ENCODE results near the gene MRPS14.

DNA sequence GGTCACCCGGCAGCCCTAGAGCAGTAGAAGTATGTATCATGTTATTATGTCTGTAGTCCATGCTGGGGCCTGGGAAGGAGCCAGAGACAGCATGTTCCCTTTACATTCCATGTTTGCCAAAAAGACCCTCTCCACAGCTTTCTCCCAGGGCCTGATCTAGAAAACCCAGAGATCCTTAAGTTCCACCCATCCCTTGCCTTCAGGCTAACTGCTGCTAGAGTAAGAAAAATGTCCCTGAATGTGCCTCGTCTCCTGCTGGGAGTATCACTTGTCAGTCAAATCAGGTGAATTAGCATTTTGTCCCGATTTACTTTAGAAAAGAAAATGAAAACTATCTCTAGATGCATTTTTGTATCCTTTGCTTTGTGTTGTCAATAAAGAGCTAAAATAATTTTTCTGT lies 13.3 kb upstream of the MRPS14 start:
- TF ChIP-seq POLR2AphosphoS5 (IDR thresholded peaks at IDR 0.05; ENCODE audit: borderline replicate concordance, low read depth, low read length), result no peak
- no peak for TF ChIP-seq EZH2 (IDR thresholded peaks at IDR 0.05)
- no peak for TF ChIP-seq FOXP2 (optimal IDR thresholded peaks at IDR 0.05; ENCODE audit: control extremely low read depth, extremely low read length, insufficient read depth)

Measured in SK-N-MC (cell line).